HG02610 (cell line): ENCODE data around the gene PCNX2.

Source experiments
- ATAC-seq: cut with Tn5 transposase; IDR thresholded peaks from one replicate; pipeline ENCODE4 v1.9.1; 2021; ENCODE audit warnings: mild to moderate bottlenecking, moderate library complexity; ENCODE audit not compliant: unreplicated experiment

Gene PCNX2

DNA sequence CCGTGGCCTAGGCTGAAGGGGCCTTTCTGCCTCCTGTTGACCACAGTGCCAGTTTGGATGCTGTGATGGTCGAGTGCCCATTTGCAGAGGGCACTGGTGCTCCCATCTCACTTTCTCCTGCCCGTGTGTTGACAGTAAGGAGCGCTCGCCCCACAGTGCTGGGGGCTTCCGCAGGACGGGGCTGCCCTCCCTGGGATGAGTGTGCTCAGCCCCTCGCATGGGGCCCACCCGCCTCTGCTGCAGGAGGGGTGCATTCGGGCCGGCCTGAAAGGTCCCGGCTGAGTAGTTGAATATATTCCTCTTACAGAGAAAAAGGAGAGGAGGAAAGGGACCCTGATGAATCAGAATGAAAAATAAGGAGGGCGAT is 307.8 kb downstream of the PCNX2 start:
- no peak for ATAC-seq

DNA sequence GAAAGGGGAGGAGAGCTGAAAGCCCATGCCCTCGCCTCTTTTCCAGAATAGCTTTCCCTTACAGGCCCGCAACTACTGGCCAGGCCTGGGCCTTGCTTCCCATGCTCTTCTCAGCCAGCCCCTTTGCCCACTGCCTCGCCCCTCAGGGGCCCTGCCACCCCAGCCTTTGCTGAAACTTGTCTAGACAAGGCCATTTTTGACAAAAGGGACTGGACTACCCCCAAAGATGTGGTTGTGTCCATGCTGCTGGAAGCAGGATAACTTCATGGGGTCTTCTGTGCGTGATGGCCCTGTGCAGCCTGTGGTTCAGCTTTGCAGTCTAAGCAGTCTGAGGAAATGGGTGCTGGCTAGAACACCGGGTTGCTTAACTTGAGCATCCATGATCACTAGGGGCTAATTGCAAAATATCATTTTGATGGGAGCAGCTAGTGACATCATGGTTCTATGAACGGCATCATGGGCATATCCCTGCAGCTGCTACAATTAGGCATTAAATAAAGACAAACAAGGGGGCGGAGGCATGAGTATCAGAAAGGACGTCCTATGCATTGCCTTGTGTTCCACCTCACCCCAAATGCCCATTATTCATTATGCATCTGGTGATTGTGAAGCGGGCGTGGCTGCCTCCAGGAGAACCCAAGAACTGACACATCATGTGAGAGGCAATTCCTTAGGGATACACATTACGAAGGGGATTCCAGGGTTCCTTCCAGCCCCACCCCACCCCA is 308.3 kb downstream of the PCNX2 start:
- ATAC-seq = no peak

DNA sequence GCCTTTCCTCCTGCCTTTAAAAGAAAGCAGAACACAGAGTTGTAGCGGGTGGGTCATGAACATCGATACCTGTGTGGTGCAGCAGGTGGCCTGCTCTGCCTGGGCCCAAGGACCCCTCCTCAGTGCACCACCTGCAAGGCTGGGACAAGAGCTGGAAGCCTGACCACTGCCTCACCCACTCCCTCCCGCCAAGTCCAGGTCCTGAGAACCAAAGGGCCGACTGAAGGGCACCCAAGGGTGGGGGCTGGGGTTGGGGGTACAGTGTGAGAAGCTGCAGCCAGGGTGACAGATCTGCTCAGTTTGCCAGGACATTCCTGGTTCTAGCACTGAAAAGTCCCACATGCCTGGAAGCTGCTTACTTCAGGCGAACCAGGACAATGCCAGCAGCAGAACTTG is 309.0 kb downstream of the PCNX2 start:
- no peak for ATAC-seq

DNA sequence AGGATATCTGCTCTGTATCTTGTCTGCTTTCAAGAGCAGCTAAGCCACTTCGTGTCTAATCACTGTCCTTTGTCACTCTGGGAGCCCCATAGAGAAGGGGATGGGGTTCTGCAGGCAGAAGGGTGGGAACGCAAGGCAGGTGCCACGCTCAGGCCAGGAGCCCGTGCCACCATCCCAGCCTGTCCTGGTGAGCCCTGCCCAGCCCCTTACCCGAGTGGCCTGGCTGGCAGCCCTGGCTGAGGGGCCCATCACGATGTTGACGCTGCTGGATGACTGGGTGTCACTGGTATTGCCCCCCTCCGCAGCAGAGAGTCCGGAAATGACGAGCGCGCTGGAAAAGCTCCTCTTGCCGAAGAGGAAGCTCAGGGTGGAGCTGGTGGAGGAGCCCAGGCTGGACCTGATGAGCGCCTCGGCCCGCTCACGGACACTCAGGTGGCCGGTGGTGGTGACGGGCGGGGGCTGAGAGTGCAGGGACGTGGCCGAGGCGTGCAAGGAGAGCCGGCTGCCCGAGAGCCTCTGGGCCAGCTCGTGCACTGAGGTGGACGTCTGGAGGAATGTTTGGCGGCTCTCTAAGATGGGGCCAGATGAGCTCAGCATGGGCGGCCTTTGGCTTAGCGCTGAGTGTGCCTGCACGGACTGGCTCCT is 309.5 kb downstream of the PCNX2 start:
- no peak for ATAC-seq

DNA sequence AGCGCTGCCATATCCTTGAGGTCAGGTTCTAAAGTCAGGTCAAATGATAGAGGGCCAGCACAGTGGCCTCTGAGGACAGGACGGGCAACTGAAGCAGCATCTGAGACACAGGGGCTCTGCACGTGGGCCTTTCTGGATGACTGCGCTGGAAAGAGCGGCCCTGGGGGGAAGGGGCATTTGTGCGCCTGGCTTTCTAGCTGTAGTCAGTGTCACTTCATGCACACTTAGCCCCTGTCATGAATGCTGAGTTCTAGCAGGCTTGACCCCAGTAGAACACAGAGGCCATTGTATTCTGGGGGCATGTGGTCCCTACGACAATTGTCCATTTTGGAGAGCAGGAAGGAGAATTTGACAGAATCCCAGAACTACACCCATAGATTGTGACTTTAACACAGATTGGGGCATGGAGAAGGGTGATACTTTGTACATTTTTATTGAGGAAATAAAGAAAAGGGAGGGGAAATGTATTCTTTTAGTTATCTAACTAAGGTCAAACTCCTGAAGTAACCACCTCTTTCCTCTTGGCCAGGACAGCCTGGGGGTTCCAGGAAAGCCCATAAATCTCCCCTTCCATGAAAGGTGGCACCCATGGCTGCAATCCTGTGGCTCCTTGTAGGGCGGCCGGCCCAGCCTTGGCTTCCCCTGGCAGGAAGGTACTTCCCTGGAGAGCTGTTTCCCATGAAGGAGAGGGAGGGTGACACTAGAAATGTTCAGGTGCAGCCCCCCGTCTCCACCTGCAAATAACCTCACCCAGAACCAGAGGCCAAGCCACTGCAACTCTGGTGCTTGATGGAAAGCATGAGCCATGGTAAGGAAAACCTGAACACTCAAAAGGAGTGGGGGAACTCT is 310.7 kb downstream of the PCNX2 start:
- ATAC-seq = no peak

DNA sequence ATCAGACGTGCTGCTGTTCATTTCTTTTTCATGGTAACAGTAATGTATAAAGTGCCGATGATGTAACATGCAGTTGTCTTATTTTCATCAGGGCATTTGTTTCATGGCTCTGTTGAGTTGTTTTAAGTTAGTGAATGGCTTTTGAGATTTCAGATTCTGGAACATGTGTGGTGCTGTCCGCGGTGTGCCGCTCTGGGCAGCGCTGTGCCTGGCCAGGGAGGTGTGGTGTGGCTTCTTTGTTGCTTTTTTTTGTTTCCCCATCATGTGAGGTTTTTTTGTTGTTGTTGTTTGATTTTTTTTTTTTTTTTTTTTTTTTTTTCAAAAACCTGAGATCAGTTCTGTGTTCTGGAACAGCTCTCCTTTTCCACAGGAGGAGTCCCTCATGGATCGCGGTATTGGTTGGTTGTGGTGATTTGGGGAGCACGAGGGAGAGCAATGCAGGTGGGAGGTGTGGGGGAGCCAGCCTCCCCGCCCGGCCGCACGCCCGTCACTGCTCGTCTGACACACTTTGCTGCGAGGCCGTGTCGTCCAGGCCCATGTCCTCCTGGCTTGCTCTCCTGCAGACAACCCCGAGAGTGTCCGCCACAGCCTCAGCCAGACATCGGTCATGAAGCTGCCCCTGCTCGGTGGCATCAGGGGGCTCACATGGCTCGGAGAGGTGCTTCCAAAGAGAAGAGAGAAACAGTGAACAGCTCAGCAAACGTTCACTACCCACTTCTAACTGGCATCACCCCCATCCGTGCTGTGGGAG is 311.5 kb downstream of the PCNX2 start:
- ATAC-seq = no peak

DNA sequence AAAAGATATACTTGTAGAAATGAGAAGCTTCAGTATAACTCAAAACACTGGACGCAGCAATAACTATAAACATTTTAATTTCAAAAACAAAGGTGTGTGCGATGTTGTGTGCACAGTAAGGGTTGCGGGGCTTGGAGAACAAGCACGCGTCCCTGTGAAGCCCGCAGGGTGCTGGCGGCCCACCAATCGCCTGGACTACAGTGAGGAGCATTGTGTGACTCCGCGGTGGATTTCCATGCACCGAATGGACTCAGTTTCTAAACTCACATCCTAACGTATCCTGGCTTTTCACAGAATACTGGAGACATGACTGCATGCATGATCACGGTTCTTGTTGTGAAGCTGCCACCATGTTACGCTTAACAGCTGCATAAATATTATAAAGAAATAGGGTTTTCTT is 312.1 kb downstream of the PCNX2 start:
- ATAC-seq = no peak

DNA sequence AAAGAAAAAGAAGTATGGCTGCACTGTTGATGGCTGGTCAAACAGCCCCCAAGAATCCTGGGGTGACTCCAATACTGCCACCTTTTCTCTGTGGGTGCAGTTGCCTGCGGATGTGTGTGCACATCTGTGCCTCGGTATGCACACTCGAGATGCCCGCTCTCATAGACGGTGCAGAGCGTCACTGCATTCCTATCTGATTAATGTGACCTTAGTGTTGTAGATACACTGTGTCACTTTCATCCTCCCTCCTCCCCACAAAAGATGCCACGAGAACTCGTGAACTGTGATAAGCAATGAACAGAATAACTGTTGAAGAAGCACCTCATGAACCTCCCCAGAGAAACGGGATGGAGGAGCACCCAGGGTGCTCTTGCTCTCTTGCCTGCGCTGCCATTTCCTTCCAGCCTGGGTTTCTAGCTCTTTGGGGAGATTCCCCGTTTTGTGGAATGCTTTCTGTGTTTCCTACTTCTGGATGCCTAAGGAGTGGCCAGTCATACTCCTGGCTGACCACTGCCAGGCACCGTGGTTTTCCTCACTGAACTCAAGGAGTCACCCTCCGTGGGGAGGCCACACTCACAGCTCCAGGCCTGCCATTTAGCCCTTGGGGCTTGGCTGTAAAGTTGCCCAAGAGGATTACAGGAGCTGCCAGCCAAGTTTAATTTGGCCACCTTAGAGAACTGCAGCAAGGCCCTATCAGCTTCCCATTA is 313.1 kb downstream of the PCNX2 start:
- ATAC-seq = no peak

DNA sequence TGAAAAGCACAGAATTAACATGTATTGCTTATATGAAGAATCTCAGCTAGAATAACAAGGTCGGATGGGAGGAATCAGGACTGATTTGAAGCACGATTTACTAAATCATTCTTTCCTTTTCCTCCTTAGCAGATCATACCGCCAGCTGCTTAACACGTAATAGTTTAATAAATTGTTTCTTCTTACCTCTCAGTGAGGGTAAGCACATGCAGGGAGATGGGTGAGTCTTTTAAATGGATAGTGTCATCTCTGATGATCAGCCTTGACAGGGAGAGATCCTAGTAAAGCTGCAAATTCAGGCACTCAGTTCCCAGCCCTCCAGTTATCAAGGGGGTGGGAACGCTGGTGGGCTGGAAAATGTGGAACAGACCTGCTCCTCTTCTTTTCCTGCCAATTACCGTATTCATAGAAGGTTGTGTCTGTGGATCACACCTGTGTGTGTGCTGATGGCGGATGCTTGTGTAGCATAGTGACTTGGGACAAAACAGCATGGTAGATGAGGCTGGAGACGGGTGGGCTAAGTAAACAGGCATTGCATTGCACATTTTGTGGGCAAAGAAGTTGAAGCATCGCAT is 314.5 kb downstream of the PCNX2 start:
- no peak for ATAC-seq

DNA sequence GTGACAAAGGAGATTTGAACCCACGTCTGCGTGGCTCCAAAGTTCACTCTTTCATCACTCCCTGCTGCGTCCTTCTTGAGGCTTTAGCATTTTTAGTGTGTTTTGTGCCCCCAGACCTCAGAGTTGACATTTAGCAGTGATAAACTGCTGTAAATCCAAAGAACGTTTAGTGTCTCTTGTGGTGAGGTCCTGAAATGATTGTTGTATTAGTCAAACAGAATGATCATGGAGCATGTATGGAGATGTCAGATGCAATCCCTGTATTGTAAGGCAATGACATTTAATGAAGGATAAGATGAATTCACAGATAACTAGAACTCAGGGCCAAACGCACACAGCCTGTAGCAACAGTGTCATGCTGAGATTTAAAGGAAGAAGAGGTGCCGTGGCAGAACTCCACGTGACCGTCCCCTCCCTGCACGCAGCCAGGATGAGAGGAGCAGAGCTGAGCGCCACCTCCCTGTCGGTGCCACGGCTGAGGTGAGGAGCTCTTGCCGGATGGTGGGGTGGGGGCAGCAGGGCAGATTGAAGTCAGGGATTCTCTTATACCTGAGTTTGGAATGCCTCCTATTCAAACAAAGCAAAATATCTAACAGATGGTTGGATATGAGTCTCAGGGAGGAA is 315.1 kb downstream of the PCNX2 start:
- no peak for ATAC-seq

DNA sequence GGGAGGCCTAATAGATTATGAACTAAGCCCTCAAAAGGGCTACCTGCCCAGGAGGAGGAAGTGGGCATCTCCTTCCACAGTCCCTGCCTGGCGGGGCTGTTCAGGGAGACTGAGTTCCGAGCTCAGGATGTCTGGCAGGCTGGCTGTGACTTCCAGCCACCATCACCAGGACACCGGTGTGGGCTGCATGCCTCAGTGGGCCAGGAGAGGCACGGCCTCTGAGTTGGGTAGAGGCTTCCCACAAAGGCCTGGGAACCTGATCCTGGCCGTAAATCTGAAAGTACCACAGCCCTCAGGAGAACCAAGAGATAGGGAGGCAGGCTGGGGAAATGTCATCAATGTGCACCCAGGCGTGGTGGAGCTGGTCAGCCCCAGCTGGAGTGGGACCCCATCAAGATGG is 316.0 kb downstream of the PCNX2 start:
- ATAC-seq = no peak

DNA sequence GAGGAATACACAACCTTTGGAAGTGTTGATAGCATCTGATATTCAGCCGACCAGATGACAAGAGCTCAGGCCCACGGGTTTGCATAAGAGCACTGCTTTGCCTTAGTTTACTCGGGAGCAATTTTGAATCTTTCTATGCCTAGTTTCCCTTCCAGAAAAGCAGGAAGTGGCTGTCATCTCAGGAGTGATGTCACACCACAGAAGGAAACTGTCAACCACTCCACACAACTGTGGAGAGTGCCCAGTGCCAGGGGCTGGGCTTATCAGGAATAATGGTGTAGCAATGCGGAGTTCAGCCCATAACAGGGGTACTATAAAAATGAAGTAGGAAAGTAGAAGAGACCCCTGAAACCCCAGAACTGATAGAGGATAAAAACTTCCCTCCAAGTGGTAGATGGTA is 316.7 kb downstream of the PCNX2 start:
- no peak for ATAC-seq

DNA sequence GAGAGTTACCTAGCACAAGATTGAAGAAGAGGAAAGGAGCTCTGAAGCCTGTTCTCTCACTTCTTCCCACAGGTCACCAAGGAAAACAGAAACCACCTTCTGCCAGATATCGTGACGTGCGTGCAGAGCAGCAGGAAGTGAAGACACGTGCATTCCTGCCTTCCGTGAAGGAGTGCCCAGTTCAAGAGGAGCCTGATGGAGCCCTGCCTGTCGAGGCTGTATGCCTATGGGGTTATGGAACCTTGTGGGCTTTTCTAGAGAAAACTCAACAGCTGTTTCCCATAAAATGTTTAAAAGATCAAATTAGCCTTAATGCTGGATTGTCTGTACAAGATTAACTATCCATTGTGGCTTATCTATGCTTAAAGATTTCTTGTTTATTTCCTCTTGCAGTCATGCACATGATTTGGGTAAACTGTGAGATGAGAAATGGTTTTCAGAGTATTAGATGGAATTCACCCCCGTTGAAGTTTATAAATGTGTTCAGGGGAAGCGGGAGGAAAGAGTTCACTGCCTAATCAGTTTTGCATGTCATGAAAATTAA is 317.4 kb downstream of the PCNX2 start:
- ATAC-seq = no peak

DNA sequence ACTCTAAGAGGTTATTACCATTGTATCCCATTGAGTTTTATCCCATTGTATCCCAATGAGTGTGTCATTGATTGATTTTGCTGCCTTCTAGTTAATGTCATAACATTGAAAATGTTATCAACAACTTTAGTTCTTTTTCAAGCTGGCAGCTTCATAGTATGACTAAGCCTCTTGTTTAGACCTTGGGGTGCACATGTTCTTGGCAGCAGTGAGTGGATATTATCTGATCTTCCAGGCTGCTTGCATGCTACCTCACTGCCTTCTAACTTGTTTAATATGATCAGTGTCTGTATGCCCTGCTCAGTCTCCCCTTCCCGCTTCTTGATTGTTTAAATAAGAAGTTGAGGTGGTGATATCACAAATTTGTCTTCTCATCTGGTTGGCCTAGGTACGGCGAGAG is 320.6 kb downstream of the PCNX2 start:
- ATAC-seq = no peak

DNA sequence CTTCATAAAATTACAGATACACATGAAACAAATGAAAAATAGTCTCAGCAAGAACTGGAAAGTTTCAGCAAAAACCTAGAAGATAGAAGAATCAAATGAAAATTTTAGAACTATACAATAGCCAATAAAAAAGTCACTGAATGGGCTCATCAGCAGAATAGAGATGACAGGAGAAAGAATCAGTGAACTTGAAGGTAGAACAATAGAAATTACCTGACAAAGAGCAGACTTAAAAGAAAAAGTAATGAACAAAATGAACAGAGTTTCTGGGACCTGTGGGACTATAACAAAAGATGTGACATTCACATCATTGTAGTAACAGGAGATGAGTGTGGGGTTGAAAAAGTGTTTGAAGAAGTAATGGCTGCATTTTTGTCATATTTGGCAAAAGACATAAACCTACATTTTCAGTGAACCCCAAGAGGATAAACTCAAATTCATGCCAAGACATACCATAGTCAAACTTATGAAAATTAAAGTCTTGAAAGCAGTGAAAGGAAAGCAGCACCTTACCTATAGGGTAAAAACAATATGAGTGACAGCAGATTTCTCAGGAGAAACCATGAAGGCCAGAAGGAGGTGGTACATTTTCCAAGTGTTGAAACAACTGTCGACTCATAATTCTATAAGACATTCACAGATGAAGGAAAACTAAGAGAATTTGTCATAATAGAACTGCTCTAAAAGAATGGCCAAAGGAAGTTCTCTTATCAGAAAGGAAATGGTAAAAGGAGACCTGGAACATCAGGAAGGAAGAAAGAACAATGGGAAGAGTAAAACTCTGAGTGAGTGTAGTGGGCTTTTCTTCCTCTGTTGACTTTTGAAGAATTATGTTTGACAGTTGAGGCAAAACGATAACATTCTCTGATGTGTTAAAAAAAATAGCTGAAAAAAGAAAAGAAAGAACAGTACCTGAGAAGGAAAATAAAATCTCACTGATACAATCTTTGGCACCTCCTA is 321.6 kb downstream of the PCNX2 start:
- ATAC-seq = no peak

DNA sequence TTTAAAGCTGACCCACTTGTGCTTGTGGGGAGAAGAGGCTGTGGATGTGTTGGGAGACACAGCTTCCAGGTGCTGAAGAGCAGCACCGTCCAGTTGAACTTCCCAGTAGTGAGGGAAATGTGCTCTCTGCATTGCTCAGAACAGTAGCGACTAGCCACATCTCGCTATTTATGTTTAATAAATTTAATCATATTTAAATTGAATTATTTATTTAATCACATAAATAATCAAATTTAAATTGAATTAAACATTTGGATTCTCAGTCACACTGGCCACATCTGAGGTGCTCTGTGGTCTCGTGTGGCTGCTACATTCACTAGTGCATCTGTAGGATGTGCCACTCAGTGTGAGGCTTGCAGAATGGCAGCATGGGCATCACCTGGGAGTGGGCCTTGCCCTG is 325.0 kb downstream of the PCNX2 start:
- ATAC-seq = no peak

DNA sequence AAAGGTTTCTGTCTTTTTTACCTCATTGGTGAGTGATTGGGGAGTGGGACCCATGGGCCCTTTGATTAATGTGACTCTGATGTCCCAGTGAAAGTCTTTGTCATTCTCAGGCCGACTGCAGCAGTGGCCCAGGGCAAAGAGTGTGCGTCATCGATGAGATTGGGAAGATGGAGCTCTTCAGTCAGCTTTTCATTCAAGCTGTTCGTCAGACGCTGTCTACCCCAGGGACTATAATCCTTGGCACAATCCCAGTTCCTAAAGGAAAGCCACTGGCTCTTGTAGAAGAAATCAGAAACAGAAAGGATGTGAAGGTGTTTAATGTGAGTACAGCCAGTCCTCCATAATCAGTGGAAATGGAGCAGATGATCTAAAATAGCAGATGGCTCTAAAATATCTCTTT is 325.7 kb downstream of the PCNX2 start:
- ATAC-seq = no peak

DNA sequence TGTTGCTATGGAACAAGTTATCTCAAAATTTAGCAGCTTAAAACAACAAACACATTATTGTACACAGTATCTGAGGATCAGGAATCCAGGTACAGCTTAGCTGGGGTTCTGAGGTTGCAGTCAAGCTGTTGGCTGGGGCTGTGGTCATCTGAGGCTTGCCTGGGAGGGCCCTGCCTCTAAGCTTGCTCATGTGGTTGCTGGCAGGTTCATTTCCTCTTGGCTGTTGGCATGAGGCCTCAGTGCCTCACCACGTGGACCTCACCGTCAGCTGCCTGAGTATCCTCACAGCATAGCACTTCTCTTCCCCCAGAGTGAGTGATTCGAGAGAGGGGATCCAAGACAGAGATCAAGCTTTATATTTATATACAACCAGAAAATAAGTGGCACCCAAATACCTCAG is 326.6 kb downstream of the PCNX2 start:
- no peak for ATAC-seq
